Upper lobe of right lung (tissue), 1 donor: ENCODE results near the gene FAM76B. TPM values are rescaled to one million over a fixed set of nuclear protein-coding genes. Genes with fewer than 3 reads are reported as not detected.

Source experiments
- ATAC-seq: fragments of 200-7000 bp; cut with Tn5 transposase; one replicate; pipeline ENCODE4 v1.9.1; 2020; ENCODE audit warnings: mild to moderate bottlenecking, moderate library complexity
- DNase-seq: peaks from one replicate; pipeline ENCODE4 v3.0.0-alpha.2; 2020
- H3K27ac ChIP-seq: fragments of 200-600 bp; one replicate; pipeline ENCODE4 v1.8.0; 2022
- H3K27me3 ChIP-seq: fragments of 200-600 bp; one replicate; pipeline ENCODE4 v1.8.0; 2022; ENCODE audit warnings: mild to moderate bottlenecking
- H3K36me3 ChIP-seq: fragments of 200-600 bp; one replicate; pipeline ENCODE4 v1.8.0; 2022
- H3K4me1 ChIP-seq: fragments of 200-600 bp; one replicate; pipeline ENCODE4 v1.8.0; 2022
- H3K4me3 ChIP-seq: fragments of 200-600 bp; one replicate; pipeline ENCODE4 v1.8.0; 2022; ENCODE audit warnings: mild to moderate bottlenecking
- H3K9me3 ChIP-seq: fragments of 200-600 bp; one replicate; pipeline ENCODE4 v1.8.0; 2022
- intact Hi-C: fragments of 100-400 bp; cut with DNase I; formaldehyde crosslinking; loops from one replicate; pipeline ENCODE4 v1.11.0; 2022
- total RNA-seq: library from RNA; stranded (reverse); fragmentation: NEBNext Ultra II Directional; extraction: Animal tissue kit (Norgen Biotek cat#: 25700); gene quantifications from one replicate; pipeline ENCODE4 v1.2.1, GENCODE V29; 2021
- TF ChIP-seq, protein P1 (sequence below): fragments of 200-600 bp; IDR thresholded peaks from one replicate; pipeline ENCODE4 v1.8.0; 2022; ENCODE audit warnings: antibody characterized with exemption
- donor health status: DM: no; HTN: yes; CAD: no; lungs with severe emphysema.

The FAM76B gene
- total RNA-seq, 1 donor from 2014 or later: 22.5 TPM

GRCh38 chr11:95762534-95762933 is 27.0 kb downstream of the FAM76B start:
- H3K36me3 ChIP-seq: no peaks in the 10 kb centered on the region
- no peaks in the 10 kb centered on the region for H3K9me3 ChIP-seq
- TF ChIP-seq, protein P1, sequence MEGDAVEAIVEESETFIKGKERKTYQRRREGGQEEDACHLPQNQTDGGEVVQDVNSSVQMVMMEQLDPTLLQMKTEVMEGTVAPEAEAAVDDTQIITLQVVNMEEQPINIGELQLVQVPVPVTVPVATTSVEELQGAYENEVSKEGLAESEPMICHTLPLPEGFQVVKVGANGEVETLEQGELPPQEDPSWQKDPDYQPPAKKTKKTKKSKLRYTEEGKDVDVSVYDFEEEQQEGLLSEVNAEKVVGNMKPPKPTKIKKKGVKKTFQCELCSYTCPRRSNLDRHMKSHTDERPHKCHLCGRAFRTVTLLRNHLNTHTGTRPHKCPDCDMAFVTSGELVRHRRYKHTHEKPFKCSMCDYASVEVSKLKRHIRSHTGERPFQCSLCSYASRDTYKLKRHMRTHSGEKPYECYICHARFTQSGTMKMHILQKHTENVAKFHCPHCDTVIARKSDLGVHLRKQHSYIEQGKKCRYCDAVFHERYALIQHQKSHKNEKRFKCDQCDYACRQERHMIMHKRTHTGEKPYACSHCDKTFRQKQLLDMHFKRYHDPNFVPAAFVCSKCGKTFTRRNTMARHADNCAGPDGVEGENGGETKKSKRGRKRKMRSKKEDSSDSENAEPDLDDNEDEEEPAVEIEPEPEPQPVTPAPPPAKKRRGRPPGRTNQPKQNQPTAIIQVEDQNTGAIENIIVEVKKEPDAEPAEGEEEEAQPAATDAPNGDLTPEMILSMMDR: no peak
- ATAC-seq: no peak
- H3K27ac ChIP-seq: no peak overlapping the region
- intact Hi-C loops: loop anchor here (5.0 kb wide), 1 partner anchor 610 kb away; no protein-coding TSS in a partner anchor
- H3K4me1 ChIP-seq: no peaks in the 10 kb centered on the region
- no peaks in the 10 kb centered on the region for H3K27me3 ChIP-seq
- no peak for DNase-seq
- no peak overlapping the region for H3K4me3 ChIP-seq

DNA sequence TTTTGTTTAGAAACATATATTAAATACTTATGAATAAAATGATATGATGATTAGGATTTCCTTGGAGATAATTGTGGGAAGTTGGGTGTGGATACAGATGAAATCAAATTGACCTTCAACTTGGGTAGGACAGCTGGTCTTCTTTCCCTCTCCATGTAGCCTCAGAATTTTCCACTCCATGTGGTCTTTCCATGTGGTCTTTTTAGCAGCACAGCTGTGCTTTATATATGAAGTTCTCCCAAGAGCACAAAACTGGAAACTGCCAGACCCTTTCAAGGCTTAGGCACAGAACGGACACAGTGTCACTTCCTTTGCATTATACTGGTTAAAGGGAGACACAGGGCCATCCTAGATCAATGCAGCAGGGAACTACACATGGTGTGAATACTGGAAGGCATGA is 28.6 kb downstream of the FAM76B start:
- no peak overlapping the region for H3K27ac ChIP-seq
- H3K4me1 ChIP-seq: no peaks in the 10 kb centered on the region
- no peak for DNase-seq
- H3K36me3 ChIP-seq: no peaks in the 10 kb centered on the region
- no peaks in the 10 kb centered on the region for H3K9me3 ChIP-seq
- no peak overlapping the region for H3K4me3 ChIP-seq
- H3K27me3 ChIP-seq: no peaks in the 10 kb centered on the region
- TF ChIP-seq, protein P1: no peak
- no peak for ATAC-seq
- intact Hi-C loops: loop anchor here (5.0 kb wide), 1 partner anchor 609 kb away; no protein-coding TSS in a partner anchor

DNA sequence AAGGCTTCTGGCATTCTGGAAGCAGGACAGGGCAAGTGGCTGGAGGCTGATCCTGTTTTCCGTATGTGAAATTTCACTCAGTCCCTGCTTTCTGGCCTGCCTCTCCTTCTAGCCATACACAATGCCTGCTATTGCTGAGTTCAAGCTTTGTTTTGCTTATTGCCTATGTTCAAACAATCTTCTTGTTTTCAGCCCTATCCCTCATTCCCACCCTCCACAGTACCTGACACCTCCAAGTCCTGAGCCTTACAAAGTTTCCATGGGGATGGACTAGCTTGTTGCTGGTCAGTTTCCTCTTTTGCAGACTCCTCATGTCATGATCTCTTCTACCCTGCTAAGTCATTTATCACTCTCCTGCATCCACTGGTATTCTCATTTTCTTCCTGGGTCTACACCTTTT is 38.1 kb downstream of the FAM76B start:
- Histone ChIP-seq H3K4me1 (no peaks in the 10 kb centered on the region), H3K27ac (no peak overlapping the region), H3K9me3 (no peaks in the 10 kb centered on the region), H3K27me3 (no peaks in the 10 kb centered on the region), H3K36me3 (no peaks in the 10 kb centered on the region), H3K4me3 (no peak overlapping the region)
- no peak for ATAC-seq
- TF ChIP-seq, protein P1: no peak
- no peak for DNase-seq
- intact Hi-C loops: no loop called here

DNA sequence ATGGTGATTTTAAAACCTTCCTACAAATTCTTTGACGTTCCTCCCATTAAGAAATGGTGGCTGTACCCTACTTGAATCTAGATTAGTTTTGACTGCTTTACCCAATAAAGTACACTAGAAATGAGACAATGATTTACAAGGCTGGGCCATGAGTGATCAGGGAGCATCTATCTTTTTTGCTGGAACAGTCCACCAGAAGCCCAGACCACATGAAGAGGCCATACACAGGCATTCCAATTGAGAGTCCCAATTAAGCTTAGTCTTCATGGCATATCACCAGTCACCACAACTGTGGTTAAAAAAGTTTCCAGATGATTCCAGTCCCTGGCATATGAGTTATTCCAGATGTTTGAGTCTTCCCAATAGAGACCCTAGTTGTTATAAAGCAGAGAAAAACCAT is 39.5 kb downstream of the FAM76B start:
- Histone ChIP-seq H3K4me3 (no peak overlapping the region), H3K27ac (no peak overlapping the region), H3K4me1 (no peaks in the 10 kb centered on the region), H3K9me3 (no peaks in the 10 kb centered on the region), H3K36me3 (no peaks in the 10 kb centered on the region), H3K27me3 (no peaks in the 10 kb centered on the region)
- intact Hi-C loops: no loop called here
- DNase-seq (no peak), ATAC-seq (no peak)
- TF ChIP-seq, protein P1: no peak

DNA sequence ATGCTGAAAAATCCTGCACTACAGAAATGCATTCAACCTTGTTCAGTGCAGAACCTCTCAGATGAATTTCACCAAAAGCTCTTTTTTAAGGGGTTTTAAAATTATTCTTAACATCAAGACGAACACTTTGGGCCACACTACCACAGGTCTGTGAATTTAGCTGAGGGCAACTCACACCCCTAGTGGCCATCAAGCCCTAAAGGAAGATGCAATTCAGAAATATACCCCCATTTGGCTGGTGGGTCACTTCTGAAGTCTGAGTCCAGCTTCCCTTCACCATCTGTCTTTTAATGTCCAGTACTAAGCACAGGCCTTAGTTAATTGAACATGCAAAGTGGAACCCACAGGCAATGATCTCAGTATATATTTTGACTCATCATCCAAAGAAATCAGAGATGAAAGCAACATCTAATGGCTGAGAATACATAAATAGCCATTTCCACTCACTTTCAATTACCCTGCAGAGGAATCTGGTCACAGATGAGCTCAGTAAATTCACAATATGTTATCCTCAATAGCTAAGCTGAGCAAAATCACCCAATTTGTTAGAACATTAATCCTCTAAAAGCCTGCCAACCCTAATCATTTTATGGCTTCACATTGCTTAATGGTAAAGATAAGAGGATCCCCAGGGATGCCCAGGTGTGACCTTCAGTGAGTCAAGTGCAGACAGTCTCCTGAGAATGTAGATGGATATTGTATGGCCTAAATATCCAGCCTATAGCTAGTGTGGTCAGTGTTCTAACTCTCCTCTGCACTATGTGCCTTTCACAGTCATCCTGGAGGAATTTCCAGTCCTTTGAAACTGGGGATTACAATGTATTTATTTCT is 50.3 kb downstream of the FAM76B start:
- H3K27me3 ChIP-seq: no peaks in the 10 kb centered on the region
- intact Hi-C loops: no loop called here

More for the DNA sequence above, 50.3 kb downstream of the FAM76B start:
- H3K9me3 ChIP-seq: no peaks in the 10 kb centered on the region
- TF ChIP-seq, protein P1: no peak
- no peak overlapping the region for H3K27ac ChIP-seq
- H3K4me3 ChIP-seq: no peak overlapping the region
- no peaks in the 10 kb centered on the region for H3K36me3 ChIP-seq
- no peak for DNase-seq
- ATAC-seq: no peak
- no peaks in the 10 kb centered on the region for H3K4me1 ChIP-seq
